Activated CD8-positive, alpha-beta memory T cell treated with anti-CD3 and anti-CD28 coated beads, Interleukin-2, amount 50 U/mL, for 24 hours (primary cell): Measurements from ENCODE around the gene EPB41L3.

Experiments used
- DNase-seq: peaks from one replicate; pipeline ENCODE4 v3.0.0-alpha.2; 2020; ENCODE audit errors: extremely low read depth

Gene EPB41L3

GRCh38 chr18:5415031-5415430, 128.8 kb downstream of the EPB41L3 start:
- DNase-seq = no peak

- no peak for DNase-seq
Observed at GRCh38 chr18:5414546-5414945, 129.3 kb downstream of the EPB41L3 start.

GRCh38 chr18:5413447-5413846, 130.3 kb downstream of the EPB41L3 start:
- DNase-seq = no peak

- no peak for DNase-seq
Observed at GRCh38 chr18:5410582-5410981, 133.2 kb downstream of the EPB41L3 start.

GRCh38 chr18:5398269-5398668, 145.5 kb downstream of the EPB41L3 start:
- DNase-seq = no peak

- DNase-seq = no peak
Observed at GRCh38 chr18:5397102-5397501, 146.7 kb downstream of the EPB41L3 start.

GRCh38 chr18:5395860-5396448, 147.8 kb downstream of the EPB41L3 start:
- no peak for DNase-seq

- no peak for DNase-seq
Observed at GRCh38 chr18:5393779-5394178, 150.0 kb downstream of the EPB41L3 start.

- no peak for DNase-seq
Observed at GRCh38 chr18:5391409-5391808, 152.4 kb downstream of the EPB41L3 start.

GRCh38 chr18:5389356-5389755, 154.4 kb downstream of the EPB41L3 start:
- no peak for DNase-seq

- DNase-seq = no peak
Observed at GRCh38 chr18:5388896-5389295, 154.9 kb downstream of the EPB41L3 start.

GRCh38 chr18:5380586-5380985, 163.2 kb downstream of the EPB41L3 start:
- no peak for DNase-seq

GRCh38 chr18:5376986-5377385, 166.8 kb downstream of the EPB41L3 start:
- DNase-seq = no peak

- no peak for DNase-seq
Observed at GRCh38 chr18:5370332-5370731, 173.5 kb downstream of the EPB41L3 start.

- no peak for DNase-seq
Observed at GRCh38 chr18:5369513-5369912, 174.3 kb downstream of the EPB41L3 start.

- DNase-seq = no peak
Observed at GRCh38 chr18:5365443-5365842, 178.4 kb downstream of the EPB41L3 start.

GRCh38 chr18:5350636-5351035, 193.2 kb downstream of the EPB41L3 start:
- no peak for DNase-seq
